Smooth muscle cell (in vitro differentiated cells): ENCODE measurements around the gene CTAG2. TPM values are rescaled to one million over a fixed set of nuclear protein-coding genes. Genes with fewer than 3 reads are reported as not detected.

Experiments
- DNase-seq: peaks from one replicate; lab custom pipeline; 2025; ENCODE audit not compliant: unreplicated experiment; lab: John Stamatoyannopoulos, UW
- H2AFZ ChIP-seq: fragments of 200-600 bp; sonication (generic); 2 replicates; pipeline ENCODE4 v1.6.0; 2016; ENCODE audit warnings: antibody characterized with exemption, low read depth, mild to moderate bottlenecking
- H3F3A ChIP-seq: fragments of 200-600 bp; sonication (generic); 2 replicates; pipeline ENCODE4 v1.6.0; 2017; ENCODE audit warnings: antibody characterized with exemption, low read depth
- H3K27ac ChIP-seq: fragments of 200-600 bp; sonication (generic); 2 replicates; pipeline ENCODE4 v1.5.1; 2016; ENCODE audit warnings: low read depth, mild to moderate bottlenecking
- H3K27me3 ChIP-seq: fragments of 200-600 bp; sonication (generic); 2 replicates; pipeline ENCODE4 v1.6.1; 2016; ENCODE audit warnings: low read depth, mild to moderate bottlenecking
- H3K36me3 ChIP-seq: fragments of 200-600 bp; sonication (generic); 2 replicates; pipeline ENCODE4 v1.5.1; 2016; ENCODE audit warnings: low read depth
- H3K4me1 ChIP-seq: fragments of 200-600 bp; sonication (generic); 2 replicates; pipeline ENCODE4 v1.5.1; 2016; ENCODE audit warnings: low read depth
- H3K4me2 ChIP-seq: fragments of 200-600 bp; sonication (generic); 2 replicates; pipeline ENCODE4 v1.6.0; 2016; ENCODE audit warnings: mild to moderate bottlenecking
- H3K4me3 ChIP-seq: fragments of 200-600 bp; sonication (generic); 2 replicates; pipeline ENCODE4 v1.5.1; 2016; ENCODE audit warnings: mild to moderate bottlenecking
- H3K79me2 ChIP-seq: fragments of 200-600 bp; sonication (generic); 2 replicates; pipeline ENCODE4 v1.6.0; 2016; ENCODE audit warnings: low read depth, mild to moderate bottlenecking
- H3K9ac ChIP-seq: fragments of 200-600 bp; sonication (generic); 2 replicates; pipeline ENCODE4 v1.6.0; 2016; ENCODE audit warnings: low read depth
- H3K9me3 ChIP-seq: fragments of 200-600 bp; sonication (generic); replicated peaks from 2 replicates; pipeline ENCODE4 v1.5.1; 2016; ENCODE audit warnings: low read depth
- H4K20me1 ChIP-seq: fragments of 200-600 bp; sonication (generic); 2 replicates; pipeline ENCODE4 v1.6.0; 2016; ENCODE audit warnings: low read depth
- WGBS: methylation state at CpG from one replicate; pipeline ENCODE4 v1.1.7; 2016; ENCODE audit warnings: low lambda C conversion rate; 5-methylcytosine and 5-hydroxymethylcytosine counted together
- polyA plus RNA-seq: library from polyadenylated mRNA; unstranded; fragments of >200 nt; fragmentation: Nextera tagmentation; extraction: Ambion mirVana; gene quantifications from 2 replicates; pipeline ENCODE4 v1.2.1, GENCODE V29; 2016
- total RNA-seq: library from RNA; depleted of rRNA; stranded (reverse); fragments of >200 nt; gene quantifications from 2 replicates; pipeline ENCODE4 v1.2.3, GENCODE V29; 2014
- TF ChIP-seq, protein P1 (sequence below): fragments of 200-600 bp; sonication (generic); IDR thresholded peaks from 2 replicates; pipeline ENCODE4 v1.5.1; 2017; ENCODE audit warnings: borderline replicate concordance, mild to moderate bottlenecking, antibody characterized with exemption; ENCODE audit not compliant: insufficient read depth, poor library complexity, severe bottlenecking

CTAG2 gene
- total and polyA plus RNA-seq, 2 experiments from 2014 or later, result not detected

DNA sequence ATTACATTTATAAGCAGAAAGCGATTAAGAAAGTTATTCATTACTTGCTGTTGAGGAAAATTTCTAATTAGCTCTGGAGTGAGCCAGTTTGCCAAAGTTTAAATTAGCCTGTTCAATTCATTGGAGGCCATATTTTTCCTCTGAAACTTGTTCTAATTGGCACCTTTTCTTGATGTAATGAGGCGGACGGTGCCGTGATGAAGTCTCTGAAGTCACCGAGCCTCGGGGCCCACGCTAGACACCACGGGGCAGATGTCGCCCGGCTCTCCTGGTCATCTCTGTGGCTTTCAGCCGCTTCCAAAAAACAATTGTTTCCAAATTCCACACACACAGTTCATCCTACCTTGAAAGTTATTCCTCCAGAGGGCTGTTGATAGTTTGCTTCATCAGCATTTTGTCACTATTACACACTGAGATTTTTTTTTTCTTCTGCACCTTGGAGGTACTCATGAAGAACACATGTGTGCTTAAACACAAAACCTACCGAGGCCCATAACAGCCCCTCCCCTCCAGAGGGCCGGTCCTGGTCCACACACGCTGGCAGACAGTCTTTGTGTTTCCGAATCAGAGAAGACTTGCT, 3.9 kb upstream of the CTAG2 start:
- H3K9me3 ChIP-seq, result no peaks in the 10 kb centered on the region
- whole genome bisulfite sequencing, result 90% methylated on average over 15 of the region's 15 CpGs
- H3K36me3 ChIP-seq, result no peaks in the 10 kb centered on the region
- DNase-seq, result no peak
- H3F3A ChIP-seq, result no peaks in the 10 kb centered on the region
- H2AFZ ChIP-seq, result no peak overlapping the region
- no peaks in the 10 kb centered on the region for H3K79me2 ChIP-seq
- no peak overlapping the region for H3K9ac ChIP-seq
- no peak overlapping the region for H3K4me3 ChIP-seq
- no peaks in the 10 kb centered on the region for H3K4me1 ChIP-seq
- H4K20me1 ChIP-seq, result no peaks in the 10 kb centered on the region
- H3K27ac ChIP-seq, result no peak overlapping the region
- TF ChIP-seq, protein P1, sequence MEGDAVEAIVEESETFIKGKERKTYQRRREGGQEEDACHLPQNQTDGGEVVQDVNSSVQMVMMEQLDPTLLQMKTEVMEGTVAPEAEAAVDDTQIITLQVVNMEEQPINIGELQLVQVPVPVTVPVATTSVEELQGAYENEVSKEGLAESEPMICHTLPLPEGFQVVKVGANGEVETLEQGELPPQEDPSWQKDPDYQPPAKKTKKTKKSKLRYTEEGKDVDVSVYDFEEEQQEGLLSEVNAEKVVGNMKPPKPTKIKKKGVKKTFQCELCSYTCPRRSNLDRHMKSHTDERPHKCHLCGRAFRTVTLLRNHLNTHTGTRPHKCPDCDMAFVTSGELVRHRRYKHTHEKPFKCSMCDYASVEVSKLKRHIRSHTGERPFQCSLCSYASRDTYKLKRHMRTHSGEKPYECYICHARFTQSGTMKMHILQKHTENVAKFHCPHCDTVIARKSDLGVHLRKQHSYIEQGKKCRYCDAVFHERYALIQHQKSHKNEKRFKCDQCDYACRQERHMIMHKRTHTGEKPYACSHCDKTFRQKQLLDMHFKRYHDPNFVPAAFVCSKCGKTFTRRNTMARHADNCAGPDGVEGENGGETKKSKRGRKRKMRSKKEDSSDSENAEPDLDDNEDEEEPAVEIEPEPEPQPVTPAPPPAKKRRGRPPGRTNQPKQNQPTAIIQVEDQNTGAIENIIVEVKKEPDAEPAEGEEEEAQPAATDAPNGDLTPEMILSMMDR, result no peak
- no peak overlapping the region for H3K4me2 ChIP-seq
- H3K27me3 ChIP-seq, result no peaks in the 10 kb centered on the region

DNA sequence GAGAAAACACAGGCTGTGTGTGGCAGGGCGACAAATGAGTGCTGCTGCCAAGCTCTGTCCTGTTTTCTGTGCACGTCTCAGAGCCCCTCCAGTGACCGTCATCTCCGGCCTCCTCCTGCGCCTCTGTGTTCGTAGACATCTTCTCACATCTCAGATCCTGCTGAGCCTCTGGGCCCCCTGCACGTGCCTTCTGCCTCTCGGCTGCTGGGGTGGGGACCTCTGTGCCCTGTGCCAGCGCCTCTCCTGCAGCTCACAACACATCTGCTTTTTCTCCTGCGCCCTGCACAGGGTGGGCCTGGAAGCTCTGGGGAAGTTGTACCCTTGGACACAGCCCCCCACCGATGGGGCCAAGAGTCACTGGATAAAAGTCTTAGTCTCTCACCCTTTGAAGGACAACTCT, 2.4 kb upstream of the CTAG2 start:
- H3K9ac ChIP-seq, result no peak overlapping the region
- no peaks in the 10 kb centered on the region for H3K27me3 ChIP-seq
- no peaks in the 10 kb centered on the region for H3K79me2 ChIP-seq
- no peak overlapping the region for H3K4me3 ChIP-seq
- TF ChIP-seq, protein P1, result no peak
- no peaks in the 10 kb centered on the region for H3K4me1 ChIP-seq
- no peak overlapping the region for H3K27ac ChIP-seq
- DNase-seq, result no peak
- WGBS, result 81% methylated on average over 11 of the region's 11 CpGs
- no peak overlapping the region for H2AFZ ChIP-seq
- no peaks in the 10 kb centered on the region for H3K9me3 ChIP-seq
- H3K36me3 ChIP-seq, result no peaks in the 10 kb centered on the region
- H3K4me2 ChIP-seq, result no peak overlapping the region
- H3F3A ChIP-seq, result no peaks in the 10 kb centered on the region
- no peaks in the 10 kb centered on the region for H4K20me1 ChIP-seq

DNA sequence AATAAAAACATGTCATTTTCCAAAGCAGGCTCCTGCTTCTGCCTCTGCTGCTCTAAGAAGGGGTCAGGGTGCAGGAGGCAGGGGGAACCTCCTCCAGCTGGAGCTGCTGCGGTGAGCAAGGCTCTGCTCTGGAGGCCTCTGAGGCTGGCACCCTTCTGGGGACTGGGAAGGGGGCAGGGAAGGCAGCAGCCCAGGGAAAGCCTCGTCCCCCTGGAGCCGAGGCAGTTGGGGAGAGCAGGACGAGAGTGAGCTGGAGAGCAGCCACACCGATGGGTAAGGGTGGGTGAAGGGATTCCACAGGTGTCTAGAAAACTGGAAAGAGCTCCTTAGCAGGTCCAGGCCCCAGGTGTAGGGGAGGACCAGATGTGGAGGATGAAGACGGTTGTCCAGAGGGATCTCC, 2.0 kb upstream of the CTAG2 start:
- DNase-seq, result no peak

More for the DNA sequence above, 2.0 kb upstream of the CTAG2 start:
- no peak overlapping the region for H3K27ac ChIP-seq
- H3K4me3 ChIP-seq, result no peak overlapping the region
- no peaks in the 10 kb centered on the region for H3F3A ChIP-seq
- TF ChIP-seq, protein P1, result no peak
- H3K4me2 ChIP-seq, result no peak overlapping the region
- H3K9me3 ChIP-seq, result no peaks in the 10 kb centered on the region
- no peaks in the 10 kb centered on the region for H4K20me1 ChIP-seq
- no peaks in the 10 kb centered on the region for H3K4me1 ChIP-seq
- H2AFZ ChIP-seq, result no peak overlapping the region
- no peaks in the 10 kb centered on the region for H3K79me2 ChIP-seq
- H3K27me3 ChIP-seq, result no peaks in the 10 kb centered on the region
- H3K36me3 ChIP-seq, result no peaks in the 10 kb centered on the region
- H3K9ac ChIP-seq, result no peak overlapping the region
- WGBS, result 86% methylated on average over 6 of the region's 6 CpGs
